Islet precursor cell (in vitro differentiated cells): Measurements from ENCODE around the gene NRL.

Experiments used
- DNase-seq: peaks from one replicate; pipeline ENCODE4 v3.0.0-alpha.2; 2018

NRL gene

GRCh38 chr14:24114532-24115421, at the start of gene NRL, which contains the start of gene DCAF11:
NRL (minus strand) TSS chr14:24114949; CDS start chr14:24082848, 32,101 bp downstream.
DCAF11 (plus strand) TSS chr14:24114777; CDS start chr14:24115595, 818 bp downstream.
- DNase-seq = peak; percentile 99

GRCh38 chr14:24162093-24162492, 47.3 kb upstream of the NRL start:
- DNase-seq = no peak

GRCh38 chr14:24160850-24161804, 46.4 kb upstream of the NRL start, which contains the start of gene IRF9:
IRF9 (plus strand) TSS chr14:24161265; CDS start chr14:24162145, 880 bp downstream.
- DNase-seq = peak; percentile 98

- DNase-seq = no peak
Observed at GRCh38 chr14:24160499-24160849, 45.7 kb upstream of the NRL start.

GRCh38 chr14:24159777-24160498, 45.2 kb upstream of the NRL start:
- DNase-seq = no peak

- no peak for DNase-seq
Observed at GRCh38 chr14:24157331-24157730, 42.6 kb upstream of the NRL start.

- DNase-seq = no peak
Observed at GRCh38 chr14:24156840-24157239, 42.1 kb upstream of the NRL start.

GRCh38 chr14:24155100-24155499, 40.4 kb upstream of the NRL start:
- no peak for DNase-seq

GRCh38 chr14:24151404-24152080, 36.8 kb upstream of the NRL start:
- no peak for DNase-seq

GRCh38 chr14:24150993-24151392, 36.2 kb upstream of the NRL start:
- DNase-seq = no peak

- DNase-seq = no peak
Observed at GRCh38 chr14:24150567-24150966, 35.8 kb upstream of the NRL start.

GRCh38 chr14:24150061-24150460, 35.3 kb upstream of the NRL start:
- no peak for DNase-seq

GRCh38 chr14:24149302-24149969, 34.7 kb upstream of the NRL start:
- no peak for DNase-seq

- DNase-seq = no peak
Observed at GRCh38 chr14:24147761-24148428, 33.1 kb upstream of the NRL start.

GRCh38 chr14:24146978-24147760, 32.4 kb upstream of the NRL start, which contains the start of gene RNF31:
RNF31 (plus strand) TSS chr14:24147498; CDS start chr14:24147699, 201 bp downstream.
- DNase-seq = peak; percentile 99

- DNase-seq = peak; percentile 100
Observed at GRCh38 chr14:24146453-24146977, 31.8 kb upstream of the NRL start, which contains the start of gene PSME2. PSME2 (minus strand) TSS chr14:24146610; CDS start chr14:24146581, 29 bp downstream.

- no peak for DNase-seq
Observed at GRCh38 chr14:24145690-24146452, 31.1 kb upstream of the NRL start.

GRCh38 chr14:24145219-24145618, 30.5 kb upstream of the NRL start:
- DNase-seq = no peak

GRCh38 chr14:24144451-24144850, 29.7 kb upstream of the NRL start:
- DNase-seq = no peak
